HG03066 (cell line): Measurements from ENCODE around the gene LILRA5.
"Not testable (repeated sequence)": the region's sequence is repeated elsewhere in the genome, so short reads cannot be mapped to it uniquely, and the experiment has no call there.

ENCODE experiments used
- ATAC-seq: cut with Tn5 transposase; IDR thresholded peaks from one replicate; pipeline ENCODE4 v1.9.1; 2021; ENCODE audit warnings: low read depth; ENCODE audit not compliant: unreplicated experiment

LILRA5 gene

DNA sequence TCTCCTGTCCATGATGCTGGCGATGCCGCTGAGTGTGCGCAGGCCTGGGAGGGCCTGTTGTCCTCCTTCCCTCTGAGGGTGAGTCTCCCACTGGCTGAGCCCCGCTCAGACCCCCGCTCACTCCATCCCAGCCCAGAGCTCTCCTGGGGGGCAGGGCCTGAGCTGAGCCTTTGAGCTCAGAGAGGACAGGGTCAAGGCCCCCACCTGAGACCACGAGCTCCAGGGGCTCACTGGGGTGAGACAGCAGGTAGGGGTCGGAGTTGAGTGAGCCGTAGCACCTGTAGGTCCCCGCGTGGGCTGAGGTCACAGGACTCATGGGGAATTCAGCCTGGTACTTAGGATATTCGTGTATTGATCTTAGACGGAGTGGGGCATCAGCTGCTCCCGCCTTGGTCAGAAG, 34.9 kb downstream of the LILRA5 start:
- ATAC-seq, result not testable (repeated sequence)

DNA sequence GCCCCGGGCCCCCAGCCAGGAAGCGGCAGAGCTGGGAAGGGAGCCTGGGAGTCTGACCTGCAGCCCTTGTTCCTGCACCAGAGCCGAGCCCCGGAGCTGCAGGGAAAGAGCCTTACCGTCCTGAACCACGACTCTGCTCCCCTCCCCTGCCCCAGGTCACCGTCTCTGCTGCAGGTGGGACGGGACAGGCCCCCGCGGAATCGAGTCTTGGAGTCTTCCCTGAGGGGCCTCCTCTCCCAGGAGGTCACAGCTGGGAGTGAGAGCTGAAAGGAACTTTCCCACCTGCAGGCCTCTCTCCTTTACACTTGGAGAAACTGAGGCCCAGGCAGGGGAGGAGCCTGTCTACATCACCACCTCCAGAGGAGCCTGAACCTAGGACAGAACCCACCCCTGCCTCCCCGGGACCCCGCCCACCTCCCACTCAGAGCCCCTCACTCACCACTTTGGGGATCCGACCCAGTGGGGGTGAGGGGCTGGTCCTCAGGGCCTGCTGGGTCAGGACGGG, 35.8 kb downstream of the LILRA5 start:
- ATAC-seq, result not testable (repeated sequence)

- no peak for ATAC-seq
Observed at GRCh38 chr19:54275951-54276350, 37.0 kb downstream of the LILRA5 start.

DNA sequence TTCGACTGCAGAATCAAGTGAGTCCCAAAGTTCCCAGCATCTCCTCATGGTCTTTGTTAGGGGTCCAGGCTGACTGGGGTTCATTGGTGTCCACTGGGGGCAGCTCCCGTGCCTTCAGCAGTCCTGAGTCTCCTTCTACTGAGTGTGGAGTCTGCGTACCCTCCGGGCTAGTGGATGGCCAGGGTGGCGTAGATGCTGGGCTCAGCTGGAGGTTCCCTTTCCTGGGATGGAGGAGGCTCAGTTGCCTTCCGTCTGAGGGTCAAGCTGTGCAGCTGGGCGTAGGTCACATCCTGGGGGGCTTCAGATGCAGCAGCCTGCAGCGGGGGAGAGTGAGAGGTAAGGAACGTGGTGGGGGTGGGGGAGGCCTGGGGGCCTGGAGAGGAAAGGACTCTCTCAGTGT, 38.5 kb downstream of the LILRA5 start:
- not testable (repeated sequence) for ATAC-seq

GRCh38 chr19:54273821-54274220, 39.1 kb downstream of the LILRA5 start:
- no peak for ATAC-seq

- ATAC-seq, result not testable (repeated sequence)
Observed at GRCh38 chr19:54272181-54272580, 40.8 kb downstream of the LILRA5 start.

DNA sequence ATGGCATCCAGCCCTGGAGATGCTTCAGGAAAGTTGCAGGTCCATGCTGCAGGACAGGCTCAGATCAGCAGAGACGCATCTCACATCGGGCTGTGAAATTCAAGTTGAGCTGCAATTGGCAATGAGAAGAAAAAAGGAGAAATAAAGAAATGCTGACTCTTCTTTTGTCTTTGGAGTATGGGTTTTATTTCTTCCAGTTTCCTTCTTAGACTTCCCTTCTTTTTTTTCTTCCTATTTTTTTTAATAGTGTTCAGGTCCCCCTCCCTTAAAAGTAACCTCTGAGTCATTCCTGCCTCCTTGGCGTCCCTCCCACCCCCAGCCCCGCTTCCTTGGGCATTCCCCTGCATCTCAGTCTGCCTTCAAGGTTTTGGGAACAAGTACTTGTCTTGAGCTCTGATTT, 41.4 kb downstream of the LILRA5 start:
- not testable (repeated sequence) for ATAC-seq

GRCh38 chr19:54271106-54271505, 41.9 kb downstream of the LILRA5 start:
- no peak for ATAC-seq

GRCh38 chr19:54268936-54269335, 44.0 kb downstream of the LILRA5 start:
- ATAC-seq, result no peak

DNA sequence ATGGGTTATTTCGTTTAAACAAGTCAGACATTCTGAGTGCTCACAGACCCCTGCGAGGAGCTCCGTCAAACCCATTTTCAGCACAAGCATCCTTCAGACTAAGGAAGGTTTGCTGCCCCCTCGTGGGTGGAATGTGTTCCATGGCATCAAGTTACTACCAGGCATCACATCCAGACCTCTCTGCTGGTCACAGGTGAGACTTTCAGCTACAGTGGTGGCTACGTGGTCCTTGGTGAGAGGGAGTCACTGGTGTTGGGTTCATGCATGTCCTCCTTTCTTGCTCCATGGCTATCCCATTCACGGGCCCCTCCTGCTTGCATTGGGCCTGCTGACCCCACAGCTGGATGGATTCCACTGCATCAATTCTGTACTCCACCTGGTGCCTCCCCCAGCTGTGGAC, 46.8 kb downstream of the LILRA5 start:
- ATAC-seq, result no peak

DNA sequence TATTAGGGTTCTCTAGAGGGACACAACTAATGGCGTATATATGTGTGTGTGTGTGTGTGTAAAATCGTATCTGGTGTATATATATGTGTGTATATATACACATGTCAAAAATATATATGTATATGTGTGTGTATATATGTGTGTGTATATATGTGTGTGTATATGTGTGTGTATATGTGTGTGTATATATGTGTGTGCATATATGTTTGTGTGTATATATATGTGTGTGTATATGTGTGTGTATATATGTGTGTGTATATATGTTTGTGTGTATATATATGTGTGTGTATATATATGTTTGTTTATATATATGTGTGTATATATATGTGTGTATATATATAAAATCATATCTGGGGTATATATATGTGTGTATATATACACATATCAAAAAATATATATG, 50.5 kb downstream of the LILRA5 start:
- ATAC-seq, result no peak

- no peak for ATAC-seq
Observed at GRCh38 chr19:54262066-54262465, 50.9 kb downstream of the LILRA5 start.

DNA sequence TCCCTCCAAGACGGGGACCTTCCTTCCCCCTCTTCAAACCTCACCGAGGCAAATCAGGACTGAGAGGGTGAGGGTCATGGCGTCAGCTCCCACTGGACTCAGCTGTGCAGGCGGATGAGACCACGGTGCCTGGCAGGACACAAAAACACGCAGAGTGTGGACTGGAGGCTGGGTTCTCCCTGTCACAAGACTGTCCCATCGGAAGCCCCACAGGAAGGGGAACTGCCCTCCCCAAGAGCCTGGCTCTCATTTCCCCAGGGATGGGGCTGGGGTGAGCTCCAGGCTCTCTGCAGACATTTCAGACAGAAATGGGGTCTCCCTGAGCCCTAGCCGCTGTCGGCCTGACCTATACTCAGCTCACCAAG, 55.9 kb downstream of the LILRA5 start, which contains the start of gene LILRB5:
TSS of gene LILRB5 (minus strand) at position 158 of the 365 bp plus-strand sequence. CDS start at position 78, 80 bp downstream.
- ATAC-seq, result no peak
